GM23248 (cell line): ENCODE measurements around the gene LPP. TPM values are rescaled to one million over a fixed set of nuclear protein-coding genes. Genes with fewer than 3 reads are reported as not detected.

Experiments used
- DNase-seq: peaks from one replicate; pipeline ENCODE4 v3.0.0-alpha.2; 2015
- H2AFZ ChIP-seq: fragments of 200-600 bp; sonication (generic); 2 replicates; pipeline ENCODE4 v1.6.1; 2016; ENCODE audit warnings: antibody characterized with exemption
- H3F3A ChIP-seq: fragments of 200-600 bp; sonication (generic); 2 replicates; pipeline ENCODE4 v1.6.1; 2016; ENCODE audit warnings: mild to moderate bottlenecking, antibody characterized with exemption, mixed run types; ENCODE audit not compliant: insufficient read depth
- H3K27ac ChIP-seq: fragments of 200-600 bp; sonication (generic); 2 replicates; pipeline ENCODE4 v1.5.1; 2016; ENCODE audit warnings: mild to moderate bottlenecking
- H3K27me3 ChIP-seq: fragments of 200-600 bp; sonication (generic); replicated peaks from 2 replicates; pipeline ENCODE4 v1.6.1; 2016; ENCODE audit warnings: mild to moderate bottlenecking; ENCODE audit not compliant: insufficient read depth
- H3K36me3 ChIP-seq: fragments of 200-600 bp; sonication (generic); 2 replicates; pipeline ENCODE4 v1.6.1; 2016; ENCODE audit warnings: low read depth, mild to moderate bottlenecking
- H3K4me1 ChIP-seq: fragments of 200-600 bp; sonication (generic); 2 replicates; pipeline ENCODE4 v1.6.1; 2016; ENCODE audit warnings: mild to moderate bottlenecking; ENCODE audit not compliant: insufficient read depth
- H3K4me2 ChIP-seq: fragments of 200-600 bp; sonication (generic); one replicate; pipeline ENCODE4 v1.6.1; 2016; ENCODE audit warnings: mild to moderate bottlenecking; ENCODE audit not compliant: unreplicated experiment
- H3K4me3 ChIP-seq: fragments of 200-600 bp; sonication (generic); 2 replicates; pipeline ENCODE4 v1.5.1; 2016; ENCODE audit warnings: mild to moderate bottlenecking
- H3K79me2 ChIP-seq: fragments of 200-600 bp; sonication (generic); 2 replicates; pipeline ENCODE4 v1.6.1; 2016; ENCODE audit warnings: mild to moderate bottlenecking; ENCODE audit not compliant: insufficient read depth
- H3K9ac ChIP-seq: fragments of 200-600 bp; sonication (generic); 2 replicates; pipeline ENCODE4 v1.6.1; 2016; ENCODE audit warnings: mild to moderate bottlenecking
- H3K9me2 ChIP-seq: fragments of 200-600 bp; sonication (generic); 2 replicates; pipeline ENCODE4 v1.6.1; 2016; ENCODE audit warnings: mixed run types, mild to moderate bottlenecking, moderate library complexity; ENCODE audit not compliant: insufficient read depth
- H3K9me3 ChIP-seq: fragments of 200-600 bp; sonication (generic); one replicate; pipeline ENCODE4 v1.6.1; 2017; ENCODE audit warnings: low read depth
- H4K20me1 ChIP-seq: fragments of 200-600 bp; sonication (generic); 2 replicates; pipeline ENCODE4 v1.6.0; 2016; ENCODE audit not compliant: insufficient read depth
- EZH2 ChIP-seq: fragments of 200-600 bp; sonication (generic); IDR thresholded peaks from 2 replicates; pipeline ENCODE4 v1.6.1; 2018; ENCODE audit warnings: antibody characterized with exemption, mild to moderate bottlenecking; ENCODE audit not compliant: insufficient read depth, poor library complexity, severe bottlenecking
- EZH2phosphoT487 ChIP-seq: fragments of 200-600 bp; sonication (generic); IDR thresholded peaks from 2 replicates; pipeline ENCODE4 v1.6.1; 2018; ENCODE audit warnings: antibody characterized with exemption, moderate library complexity, mild to moderate bottlenecking, low read depth; ENCODE audit not compliant: insufficient read depth
- WGBS, 2 experiments: methylation state at CpG; one replicate each; pipeline ENCODE4 v1.1.6; 2015 to 2017; ENCODE audit warnings: low lambda C conversion rate in 2 of 2, low coverage in 1 of 2; ENCODE audit errors: missing lambda C conversion rate in 2 of 2; 5-methylcytosine and 5-hydroxymethylcytosine counted together
- in situ Hi-C: fragments of 300-500 bp; cut with MboI; formaldehyde crosslinking; loops from 2 replicates; pipeline ENCODE4 v1.15.0; 2020
- polyA plus RNA-seq: library from polyadenylated mRNA; unstranded; fragments of >200 nt; fragmentation: Nextera tagmentation; extraction: Ambion mirVana; gene quantifications from 2 replicates; pipeline ENCODE4 v1.2.1, GENCODE V29; 2016
- total RNA-seq: library from RNA; depleted of rRNA; stranded (reverse); fragments of >200 nt; shearing (Covaris generic); gene quantifications from 2 replicates; pipeline ENCODE4 v1.2.3, GENCODE V29; 2014

LPP gene
- total and polyA plus RNA-seq, 2 experiments from 2014 or later: 42.8 to 61.7 TPM

- Histone ChIP-seq H3K9me2 (no peaks in the 10 kb centered on the region), H2AFZ (no peak overlapping the region), H3K9ac (no peak overlapping the region), H3K4me1 (0 out of 2 replicates have a peak, but pooled peaks cover 3% of the 10 kb centered on the region), H3F3A (no peaks in the 10 kb centered on the region), H3K27me3 (no peaks in the 10 kb centered on the region), H3K36me3 (no peaks in the 10 kb centered on the region), H3K4me2 (no peak overlapping the region), H3K9me3 (no peaks in the 10 kb centered on the region), H4K20me1 (no peaks in the 10 kb centered on the region), H3K79me2 (peaks cover 74% of the 10 kb centered on the region), H3K27ac (no peak overlapping the region), H3K4me3 (no peak overlapping the region)
- no peak for TF ChIP-seq EZH2phosphoT487
- TF ChIP-seq EZH2: no peak
- in situ Hi-C loops: no loop called here
- 83 to 86% methylated on average over 4 of the region's 4 CpGs for WGBS, 2 experiments
- DNase-seq: no peak
These were observed 301.8 kb downstream of the LPP start for GRCh38 chr3:188455748-188456147.

- H3K9me2 ChIP-seq: no peaks in the 10 kb centered on the region
- no peaks in the 10 kb centered on the region for H4K20me1 ChIP-seq
- H3F3A ChIP-seq: no peaks in the 10 kb centered on the region
- no peak overlapping the region for H2AFZ ChIP-seq
- DNase-seq: no peak
- in situ Hi-C loops: no loop called here
- TF ChIP-seq EZH2phosphoT487 (no peak), EZH2 (no peak)
- no peak overlapping the region for H3K9ac ChIP-seq
- H3K27ac ChIP-seq: no peak overlapping the region
- H3K27me3 ChIP-seq: no peaks in the 10 kb centered on the region
- no peaks in the 10 kb centered on the region for H3K9me3 ChIP-seq
- WGBS, 2 experiments: 47 to 59% methylated on average over 2 of the region's 2 CpGs
- 0 out of 2 replicates have a peak, but pooled peaks cover 3% of the 10 kb centered on the region for H3K4me1 ChIP-seq
- H3K36me3 ChIP-seq: no peaks in the 10 kb centered on the region
- H3K79me2 ChIP-seq: peaks cover 52% of the 10 kb centered on the region
- H3K4me2 ChIP-seq: no peak overlapping the region
- H3K4me3 ChIP-seq: no peak overlapping the region
These were observed 304.8 kb downstream of the LPP start for GRCh38 chr3:188458756-188459155.

GRCh38 chr3:188465311-188465710 lies 311.4 kb downstream of the LPP start:
- Histone ChIP-seq H3K27ac (no peak overlapping the region), H3K4me2 (no peak overlapping the region), H3K9me3 (no peaks in the 10 kb centered on the region), H2AFZ (no peak overlapping the region), H4K20me1 (no peaks in the 10 kb centered on the region), H3K36me3 (no peaks in the 10 kb centered on the region), H3F3A (no peaks in the 10 kb centered on the region), H3K27me3 (no peaks in the 10 kb centered on the region), H3K4me3 (no peak overlapping the region), H3K4me1 (no peaks in the 10 kb centered on the region), H3K9me2 (no peaks in the 10 kb centered on the region), H3K9ac (no peak overlapping the region), H3K79me2 (peaks cover 49% of the 10 kb centered on the region)
- WGBS, 2 experiments: 91 to 96% methylated on average over 6 of the region's 6 CpGs
- in situ Hi-C loops: no loop called here
- DNase-seq: no peak
- TF ChIP-seq EZH2phosphoT487: no peak
- TF ChIP-seq EZH2: no peak

- peaks cover 56% of the 10 kb centered on the region for H3K79me2 ChIP-seq
- no peaks in the 10 kb centered on the region for H3K9me3 ChIP-seq
- H3F3A ChIP-seq: no peaks in the 10 kb centered on the region
- TF ChIP-seq EZH2 (no peak), EZH2phosphoT487 (no peak)
- in situ Hi-C loops: no loop called here
- no peak overlapping the region for H3K4me3 ChIP-seq
- no peak overlapping the region for H2AFZ ChIP-seq
- H3K27ac ChIP-seq: no peak overlapping the region
- H3K4me1 ChIP-seq: peaks cover 9% of the 10 kb centered on the region
- 91 to 95% methylated on average over 2 of the region's 2 CpGs for WGBS, 2 experiments
- H3K27me3 ChIP-seq: no peaks in the 10 kb centered on the region
- H3K36me3 ChIP-seq: no peaks in the 10 kb centered on the region
- DNase-seq: no peak
- H3K9me2 ChIP-seq: no peaks in the 10 kb centered on the region
- no peak overlapping the region for H3K9ac ChIP-seq
- H4K20me1 ChIP-seq: no peaks in the 10 kb centered on the region
- no peak overlapping the region for H3K4me2 ChIP-seq
These were observed 314.2 kb downstream of the LPP start for GRCh38 chr3:188468196-188468595.

GRCh38 chr3:188468662-188469061 lies 314.7 kb downstream of the LPP start:
- Histone ChIP-seq H3F3A (no peaks in the 10 kb centered on the region), H3K4me3 (no peak overlapping the region), H3K4me2 (no peak overlapping the region), H3K27me3 (no peaks in the 10 kb centered on the region), H2AFZ (no peak overlapping the region), H4K20me1 (no peaks in the 10 kb centered on the region), H3K9me2 (no peaks in the 10 kb centered on the region), H3K9ac (no peak overlapping the region), H3K79me2 (peaks cover 56% of the 10 kb centered on the region), H3K4me1 (peaks cover 9% of the 10 kb centered on the region), H3K9me3 (no peaks in the 10 kb centered on the region), H3K27ac (no peak overlapping the region), H3K36me3 (no peaks in the 10 kb centered on the region)
- in situ Hi-C loops: no loop called here
- 89 to 90% methylated on average over 3 of the region's 3 CpGs for whole genome bisulfite sequencing, 2 experiments
- TF ChIP-seq EZH2: no peak
- TF ChIP-seq EZH2phosphoT487: no peak
- no peak for DNase-seq
